NCI-H226 (cell line): Measurements from ENCODE around the gene TTLL13.

Experiments
- DNase-seq: peaks from one replicate; pipeline ENCODE4 v3.0.0-alpha.2; 2015

TTLL13 gene

GRCh38 chr15:90217671-90218394 is 31.5 kb upstream of the TTLL13 start:
- no peak for DNase-seq

- peak; percentile 20 for DNase-seq
These were observed 29.8 kb upstream of the TTLL13 start for GRCh38 chr15:90219421-90220141.

- peak; percentile 63 for DNase-seq
These were observed 28.0 kb upstream of the TTLL13 start for GRCh38 chr15:90221246-90221900.

DNA sequence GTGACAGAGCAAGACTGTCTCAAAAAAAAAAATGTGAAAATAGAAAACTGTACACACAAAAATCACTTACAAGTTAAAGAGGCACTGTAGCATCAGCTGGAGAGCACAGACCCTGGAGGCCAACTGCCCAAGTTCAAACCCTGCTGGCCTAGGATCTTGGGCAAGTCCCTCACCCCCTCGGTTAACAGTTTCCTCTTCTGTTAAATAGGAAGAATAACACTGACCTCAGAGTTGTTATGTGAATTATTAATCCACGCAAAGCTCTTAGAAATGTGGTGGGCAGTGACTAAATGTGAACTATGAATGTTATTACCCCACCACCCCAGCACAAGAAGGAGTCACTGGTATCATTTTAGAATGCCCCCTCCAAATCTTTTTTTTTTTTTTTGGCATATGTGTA is 26.8 kb upstream of the TTLL13 start:
- DNase-seq, result no peak

DNA sequence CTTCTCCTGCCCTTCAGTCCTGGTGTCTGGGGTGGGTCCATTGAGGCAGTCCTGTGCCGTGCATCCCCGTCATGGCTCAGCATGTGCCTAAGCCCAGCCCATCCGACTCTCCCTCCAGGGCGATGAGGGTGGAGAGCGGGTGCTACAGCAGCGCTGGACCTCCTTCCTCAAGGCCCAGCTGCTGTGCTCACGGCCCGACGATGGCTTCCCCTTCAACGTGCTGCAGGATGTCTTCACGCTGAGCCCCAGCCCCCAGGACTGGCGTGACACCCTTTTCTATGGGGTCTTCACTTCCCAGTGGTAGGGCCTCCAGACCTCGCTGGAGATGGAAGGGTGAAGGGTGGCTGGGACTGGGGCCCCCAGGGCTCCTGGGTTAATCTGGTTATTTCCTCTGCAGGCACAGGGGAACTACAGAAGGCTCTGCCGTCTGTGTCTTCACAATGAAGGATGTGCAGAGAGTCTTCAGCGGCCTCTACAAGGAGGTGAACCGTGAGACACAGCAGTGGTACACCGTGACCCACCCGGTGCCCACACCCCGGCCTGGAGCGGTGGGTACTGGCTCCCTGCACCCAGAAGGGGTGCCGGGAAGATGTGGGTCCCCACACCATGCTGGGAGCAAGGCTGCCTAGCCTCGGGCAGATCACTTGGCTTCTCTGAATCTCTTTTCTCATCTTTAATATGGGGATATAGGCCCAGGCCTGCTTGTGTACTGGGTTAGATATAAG is 25.8 kb upstream of the TTLL13 start:
- DNase-seq, result no peak

DNA sequence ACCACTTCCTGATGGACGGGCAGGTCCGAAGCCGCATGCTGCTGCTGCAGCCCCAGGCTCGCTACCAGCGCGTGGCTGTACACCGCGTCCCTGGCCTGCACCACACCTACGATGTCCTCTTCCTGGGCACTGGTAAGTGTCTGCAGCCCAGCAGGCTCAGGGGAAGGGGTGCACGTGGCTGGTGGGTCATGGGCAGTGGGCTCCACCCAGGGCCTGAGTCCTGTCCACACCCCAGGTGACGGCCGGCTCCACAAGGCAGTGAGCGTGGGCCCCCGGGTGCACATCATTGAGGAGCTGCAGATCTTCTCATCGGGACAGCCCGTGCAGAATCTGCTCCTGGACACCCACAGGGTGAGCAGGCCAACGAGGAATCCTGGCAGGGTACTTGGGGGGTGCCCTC is 24.3 kb upstream of the TTLL13 start:
- no peak for DNase-seq

- DNase-seq, result no peak
These were observed 23.7 kb upstream of the TTLL13 start for GRCh38 chr15:90225504-90226234.

- no peak for DNase-seq
These were observed 22.0 kb upstream of the TTLL13 start for GRCh38 chr15:90227336-90227735.

DNA sequence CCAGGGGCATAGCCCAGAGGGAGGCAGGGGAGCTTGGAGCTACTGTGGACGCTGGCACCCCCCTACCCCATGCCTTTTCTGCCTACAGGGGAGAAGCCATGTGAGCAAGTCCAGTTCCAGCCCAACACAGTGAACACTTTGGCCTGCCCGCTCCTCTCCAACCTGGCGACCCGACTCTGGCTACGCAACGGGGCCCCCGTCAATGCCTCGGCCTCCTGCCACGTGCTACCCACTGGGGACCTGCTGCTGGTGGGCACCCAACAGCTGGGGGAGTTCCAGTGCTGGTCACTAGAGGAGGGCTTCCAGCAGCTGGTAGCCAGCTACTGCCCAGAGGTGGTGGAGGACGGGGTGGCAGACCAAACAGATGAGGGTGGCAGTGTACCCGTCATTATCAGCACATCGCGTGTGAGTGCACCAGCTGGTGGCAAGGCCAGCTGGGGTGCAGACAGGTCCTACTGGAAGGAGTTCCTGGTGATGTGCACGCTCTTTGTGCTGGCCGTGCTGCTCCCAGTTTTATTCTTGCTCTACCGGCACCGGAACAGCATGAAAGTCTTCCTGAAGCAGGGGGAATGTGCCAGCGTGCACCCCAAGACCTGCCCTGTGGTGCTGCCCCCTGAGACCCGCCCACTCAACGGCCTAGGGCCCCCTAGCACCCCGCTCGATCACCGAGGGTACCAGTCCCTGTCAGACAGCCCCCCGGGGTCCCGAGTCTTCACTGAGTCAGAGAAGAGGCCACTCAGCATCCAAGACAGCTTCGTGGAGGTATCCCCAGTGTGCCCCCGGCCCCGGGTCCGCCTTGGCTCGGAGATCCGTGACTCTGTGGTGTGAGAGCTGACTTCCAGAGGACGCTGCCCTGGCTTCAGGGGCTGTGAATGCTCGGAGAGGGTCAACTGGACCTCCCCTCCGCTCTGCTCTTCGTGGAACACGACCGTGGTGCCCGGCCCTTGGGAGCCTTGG is 21.3 kb upstream of the TTLL13 start:
- no peak for DNase-seq

DNA sequence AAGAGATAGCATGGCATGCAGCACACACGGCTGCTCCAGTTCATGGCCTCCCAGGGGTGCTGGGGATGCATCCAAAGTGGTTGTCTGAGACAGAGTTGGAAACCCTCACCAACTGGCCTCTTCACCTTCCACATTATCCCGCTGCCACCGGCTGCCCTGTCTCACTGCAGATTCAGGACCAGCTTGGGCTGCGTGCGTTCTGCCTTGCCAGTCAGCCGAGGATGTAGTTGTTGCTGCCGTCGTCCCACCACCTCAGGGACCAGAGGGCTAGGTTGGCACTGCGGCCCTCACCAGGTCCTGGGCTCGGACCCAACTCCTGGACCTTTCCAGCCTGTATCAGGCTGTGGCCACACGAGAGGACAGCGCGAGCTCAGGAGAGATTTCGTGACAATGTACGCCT is 20.4 kb upstream of the TTLL13 start:
- DNase-seq, result no peak

- no peak for DNase-seq
These were observed 19.3 kb upstream of the TTLL13 start for GRCh38 chr15:90230071-90230494.

GRCh38 chr15:90230610-90231009 is 18.7 kb upstream of the TTLL13 start:
- no peak for DNase-seq

DNA sequence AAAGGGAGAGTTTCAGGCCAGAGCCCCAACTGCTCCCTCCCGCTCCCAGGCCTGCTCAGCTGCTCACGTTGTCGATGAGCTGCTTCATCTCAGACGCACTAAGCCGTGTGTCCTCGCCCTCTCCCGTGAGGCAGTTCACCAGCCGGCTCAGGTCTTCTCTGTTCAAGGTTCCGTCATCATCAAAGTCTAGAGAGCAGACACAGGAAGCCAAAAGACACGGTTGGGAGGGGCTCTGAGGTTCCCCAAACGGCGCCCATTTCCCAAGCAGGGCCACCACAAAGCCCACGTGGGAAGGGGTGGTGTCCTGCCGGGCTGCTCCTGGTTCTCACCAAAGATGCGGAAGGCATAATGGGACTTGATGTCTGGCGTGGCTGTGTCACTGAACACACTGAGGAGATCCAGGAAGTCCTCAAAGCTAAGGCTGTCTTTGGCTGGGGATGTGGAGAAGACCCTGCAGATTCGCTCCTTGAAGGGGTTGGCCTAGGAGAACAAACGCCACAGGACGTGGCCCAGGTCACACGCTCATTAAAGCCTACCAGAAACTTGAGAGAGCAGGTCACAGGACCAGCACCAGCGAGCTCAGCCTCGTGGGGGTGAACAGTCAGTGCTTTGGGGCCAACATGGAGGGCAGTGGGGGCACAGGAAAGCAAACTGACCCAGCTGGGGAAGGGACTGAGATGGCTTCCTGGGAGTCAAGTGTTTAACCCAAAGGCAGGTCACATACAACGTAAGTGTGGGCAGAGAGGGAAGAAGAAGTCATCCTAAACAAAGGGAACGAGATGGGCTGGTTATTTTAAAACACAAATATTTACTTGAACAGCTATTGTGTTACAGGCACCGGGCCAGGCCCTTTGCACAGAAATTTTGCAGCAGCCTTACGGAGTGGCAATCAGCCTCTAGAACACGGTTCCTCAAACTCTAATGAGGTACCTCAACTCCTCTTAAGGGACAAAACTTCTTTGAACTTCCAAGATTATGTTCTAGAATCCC is 18.0 kb upstream of the TTLL13 start:
- DNase-seq, result no peak

GRCh38 chr15:90232196-90232595 is 17.2 kb upstream of the TTLL13 start:
- no peak for DNase-seq

GRCh38 chr15:90232941-90233386 is 16.4 kb upstream of the TTLL13 start:
- DNase-seq, result no peak

- DNase-seq, result peak; percentile 97
These were observed 15.8 kb upstream of the TTLL13 start, which contains the start of gene CIB1 for GRCh38 chr15:90233387-90234095. CIB1 (minus strand) TSS chr15:90233941; CDS start chr15:90233885, 56 bp downstream.

DNA sequence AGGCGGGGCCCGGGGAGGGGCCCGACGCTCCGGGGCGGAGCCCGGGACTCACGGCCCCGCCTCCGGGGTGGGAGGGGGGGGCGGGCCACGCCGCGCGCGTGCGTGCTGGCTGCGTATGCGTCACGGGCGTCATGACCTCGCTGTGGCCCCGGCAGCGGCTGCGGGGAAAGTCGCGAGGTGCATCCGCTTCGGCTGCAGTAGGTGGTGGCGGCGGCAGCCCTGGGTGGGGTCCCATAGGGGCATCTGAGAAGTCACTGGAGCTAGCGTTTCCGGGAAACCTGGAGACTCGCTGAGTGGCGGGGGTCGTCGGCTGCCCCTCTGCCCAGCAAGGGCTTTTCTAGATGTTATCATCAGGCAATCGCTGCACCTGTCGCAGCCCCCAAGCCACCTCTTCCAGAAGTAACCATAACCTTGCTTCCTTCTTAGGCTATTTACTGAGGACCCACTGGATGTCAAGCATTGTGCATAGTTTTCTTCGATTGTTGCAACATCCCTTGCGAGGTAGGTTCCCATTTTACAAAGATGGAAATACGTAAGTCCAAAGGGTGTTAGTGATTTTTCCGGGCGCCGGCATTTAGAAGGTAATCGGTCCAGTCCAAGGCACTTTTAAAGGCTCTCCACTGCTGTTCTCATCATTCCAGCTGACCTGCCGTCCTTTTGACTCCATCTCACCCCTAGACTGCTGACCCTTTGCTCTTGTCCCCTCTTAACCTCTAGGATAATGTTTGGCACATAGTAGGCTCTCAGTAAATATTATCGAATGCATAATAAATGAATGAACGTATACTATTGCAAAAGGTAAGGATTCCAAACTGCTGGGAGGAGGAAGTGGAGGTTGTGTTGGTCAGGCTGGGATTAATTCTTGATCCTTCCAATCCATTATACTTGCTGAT is 15.0 kb upstream of the TTLL13 start, which contains the start of gene GDPGP1:
Gene GDPGP1 (plus strand): TSS at position 114 of the 893 bp plus-strand sequence. CDS start 6,700 bp downstream, outside the sequence.
- DNase-seq, result peak; percentile 15

- no peak for DNase-seq
These were observed 10.0 kb upstream of the TTLL13 start for GRCh38 chr15:90239371-90239770.
